H1 (cell line): Measurements from ENCODE around the gene MRPL4. TPM values are rescaled to one million over a fixed set of nuclear protein-coding genes. Genes with fewer than 3 reads are reported as not detected.

Experiments
- CHD7 ChIP-seq: fragments of 300-600 bp; sonication (generic); IDR thresholded peaks from 2 replicates; pipeline ENCODE4 v1.7.1; 2012; ENCODE audit warnings: low read length, moderate library complexity, mild to moderate bottlenecking, inconsistent platforms; ENCODE audit not compliant: insufficient replicate concordance
- GTF2F1 ChIP-seq: IDR thresholded peaks from 2 replicates; pipeline ENCODE4 v1.6.1; 2012; ENCODE audit warnings: low read depth, low read length, improper control_type of control experiment, borderline replicate concordance
- HDAC6 ChIP-seq: IDR thresholded peaks from one replicate; pipeline ENCODE4 v1.7.1; 2012; ENCODE audit warnings: low read depth, mild to moderate bottlenecking, inconsistent platforms, low read length, moderate library complexity
- NANOG ChIP-seq: IDR thresholded peaks from 2 replicates; pipeline ENCODE4 v1.6.1; 2011; ENCODE audit warnings: low read length, low read depth, mild to moderate bottlenecking, inconsistent platforms; ENCODE audit not compliant: insufficient read depth, poor library complexity, severe bottlenecking
- POU5F1 ChIP-seq: IDR thresholded peaks from 2 replicates; pipeline ENCODE4 v1.6.1; 2011; ENCODE audit warnings: low read depth, mild to moderate bottlenecking, low read length, moderate library complexity
- RFX5 ChIP-seq: IDR thresholded peaks from 2 replicates; pipeline ENCODE4 v1.6.1; 2011; ENCODE audit warnings: low read depth, low read length, improper control_type of control experiment, borderline replicate concordance
- RXRA ChIP-seq: IDR thresholded peaks from 2 replicates; pipeline ENCODE4 v1.6.1; 2011; ENCODE audit warnings: low read depth, mild to moderate bottlenecking, low read length, moderate library complexity; ENCODE audit not compliant: insufficient read depth
- SP2 ChIP-seq: IDR thresholded peaks from 2 replicates; pipeline ENCODE4 v1.6.1; 2012; ENCODE audit warnings: mild to moderate bottlenecking, low read length, inconsistent platforms
- TBP ChIP-seq: IDR thresholded peaks from 2 replicates; pipeline ENCODE4 v1.6.1; 2011; ENCODE audit warnings: low read depth, low read length, improper control_type of control experiment
- TCF12 ChIP-seq: IDR thresholded peaks from 2 replicates; pipeline ENCODE4 v1.6.1; 2011; ENCODE audit warnings: low read depth, mild to moderate bottlenecking, low read length
- polyA plus RNA-seq, 7 experiments: library from polyadenylated mRNA; depleted of rRNA in 3 of 7; stranded (reverse) in 5 of 7; unstranded in 2 of 7; fragments of >200 nt in 5 of 7; fragments of 200-250 nt in 2 of 7; gene quantifications; 1 replicate in 5 of 7; 2 replicates in 1 of 7; 4 replicates in 1 of 7; pipeline versions ENCODE4 v1.2.1 to v1.2.3, GENCODE V29; 2011 to 2013; ENCODE audit warnings: missing spikeins in 2 of 7, mixed read lengths in 2 of 7
- total RNA-seq: library from RNA; stranded (reverse); fragmentation: NEBNext Ultra II Directional; extraction: Animal tissue kit (Norgen Biotek cat#: 25700); gene quantifications from 2 replicates; pipeline ENCODE4 v1.2.1, GENCODE V29; 2021

MRPL4 gene
- total and polyA plus RNA-seq, 2 of the 8 experiments (the other 6 are each of a cell fraction or from before 2014, with no cell fraction given) = 82.3 to 187 TPM

GRCh38 chr19:10269333-10270179 lies 17.5 kb downstream of the MRPL4 start (continued):
- no peak for TF ChIP-seq CHD7
- TF ChIP-seq TBP = no peak
- TF ChIP-seq POU5F1 = no peak
- no peak for TF ChIP-seq HDAC6
- no peak for TF ChIP-seq TCF12
- no peak for TF ChIP-seq GTF2F1
- no peak for TF ChIP-seq RXRA
- TF ChIP-seq RFX5 = 0 out of 2 replicates have a peak, but pooled peaks have one; percentile 10
- TF ChIP-seq SP2 = no peak
- TF ChIP-seq NANOG = peak; percentile 30
